Measurements from ENCODE around the gene NFATC3. TPM values are rescaled to one million over a fixed set of nuclear protein-coding genes. Genes with fewer than 3 reads are reported as not detected.
A peak's percentile ranks its signal among the peaks of the same experiment; 100 is the strongest.

The NFATC3 gene
- total RNA-seq, 1 donor from 2014 or later = 34.2 TPM

DNA sequence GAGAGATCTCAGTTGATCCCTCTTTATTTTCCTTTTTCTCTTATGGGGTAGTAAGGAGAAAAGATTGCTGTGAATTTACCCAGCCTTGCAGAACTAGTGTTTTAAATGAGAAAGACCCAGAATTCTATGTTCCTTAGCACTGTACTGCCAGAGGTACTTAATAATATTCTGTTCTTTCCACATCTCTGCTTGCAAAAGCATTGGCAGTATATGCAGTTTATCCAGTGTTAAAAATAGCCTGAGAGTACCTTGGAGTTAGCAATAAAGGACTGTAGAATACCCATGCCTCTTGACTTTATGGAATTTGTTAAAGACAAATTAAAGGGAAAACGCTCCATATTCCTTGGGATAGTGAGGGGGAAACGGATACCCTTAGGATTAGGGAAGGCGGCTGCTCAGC, 191.1 kb downstream of the NFATC3 start:
- H3K4me1 Mint-ChIP-seq = no peaks in the 10 kb centered on the region
- H3K79me2 ChIP-seq (ENCODE audit: low read depth) = no peaks in the 10 kb centered on the region
- no peak for TF ChIP-seq EZH2phosphoT487 (IDR thresholded peaks at IDR 0.05)
- TF ChIP-seq EZH2 (IDR thresholded peaks at IDR 0.05) = no peak
- TF ChIP-seq, protein P1, sequence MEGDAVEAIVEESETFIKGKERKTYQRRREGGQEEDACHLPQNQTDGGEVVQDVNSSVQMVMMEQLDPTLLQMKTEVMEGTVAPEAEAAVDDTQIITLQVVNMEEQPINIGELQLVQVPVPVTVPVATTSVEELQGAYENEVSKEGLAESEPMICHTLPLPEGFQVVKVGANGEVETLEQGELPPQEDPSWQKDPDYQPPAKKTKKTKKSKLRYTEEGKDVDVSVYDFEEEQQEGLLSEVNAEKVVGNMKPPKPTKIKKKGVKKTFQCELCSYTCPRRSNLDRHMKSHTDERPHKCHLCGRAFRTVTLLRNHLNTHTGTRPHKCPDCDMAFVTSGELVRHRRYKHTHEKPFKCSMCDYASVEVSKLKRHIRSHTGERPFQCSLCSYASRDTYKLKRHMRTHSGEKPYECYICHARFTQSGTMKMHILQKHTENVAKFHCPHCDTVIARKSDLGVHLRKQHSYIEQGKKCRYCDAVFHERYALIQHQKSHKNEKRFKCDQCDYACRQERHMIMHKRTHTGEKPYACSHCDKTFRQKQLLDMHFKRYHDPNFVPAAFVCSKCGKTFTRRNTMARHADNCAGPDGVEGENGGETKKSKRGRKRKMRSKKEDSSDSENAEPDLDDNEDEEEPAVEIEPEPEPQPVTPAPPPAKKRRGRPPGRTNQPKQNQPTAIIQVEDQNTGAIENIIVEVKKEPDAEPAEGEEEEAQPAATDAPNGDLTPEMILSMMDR (IDR thresholded peaks at IDR 0.05) = no peak
- H3K9ac ChIP-seq = no peak overlapping the region
- no peak overlapping the region for H3K4me3 ChIP-seq
- peaks cover 6% of the 10 kb centered on the region for H3K36me3 Mint-ChIP-seq
- peak overlapping the region; percentile 55 for H3K27ac ChIP-seq
- no peak for DNase-seq (ENCODE audit: low spot score)
- H3K9me3 Mint-ChIP-seq = no peaks in the 10 kb centered on the region
- no peak overlapping the region for H3K4me3 Mint-ChIP-seq
- H3K27me3 Mint-ChIP-seq (ENCODE audit: insufficient read depth, low read depth) = no peaks in the 10 kb centered on the region
- H4K20me1 ChIP-seq (ENCODE audit: low read depth) = no peaks in the 10 kb centered on the region
- no peaks in the 10 kb centered on the region for H3K4me1 ChIP-seq
- H3K27me3 ChIP-seq = no peaks in the 10 kb centered on the region
- no peaks in the 10 kb centered on the region for H3K36me3 ChIP-seq
- H3K4me2 ChIP-seq = no peak overlapping the region
- H3F3A ChIP-seq (ENCODE audit: low read depth) = peaks cover 8% of the 10 kb centered on the region
- no peak overlapping the region for H3K27ac Mint-ChIP-seq
- no peak overlapping the region for H2AFZ ChIP-seq (replicated peaks)
- H3K9me3 ChIP-seq (ENCODE audit: low read depth) = no peaks in the 10 kb centered on the region

Small RNAs within 50 kb of the gene (microRNA-seq; reads per million reads assigned to microRNA genes)
- not detected for gene MIR6773

Small RNAs within 50 kb of the gene (small RNA-seq; reads per million reads assigned to genes)
- gene RF00019 (not detected), gene RF00554 (not detected)

Other genes starting within 250 kb of the NFATC3 start
- 27.3 and 46.5 TPM in 2 replicates for gene THAP11, start 243.1 kb upstream of the NFATC3 start, total RNA-seq (ENCODE audit: low replicate concordance)
- 133 and 221 TPM in 2 replicates for gene NUTF2, start 238.4 kb upstream of the NFATC3 start, total RNA-seq (ENCODE audit: low replicate concordance)
- 36.2 and 60.4 TPM in 2 replicates for gene CENPT, start 237.7 kb upstream of the NFATC3 start, total RNA-seq (ENCODE audit: low replicate concordance)
- gene EDC4, start 212.3 kb upstream of the NFATC3 start, total RNA-seq (ENCODE audit: low replicate concordance) = 32.7 and 54.2 TPM in 2 replicates
- gene NRN1L, start 200.5 kb upstream of the NFATC3 start, total RNA-seq (ENCODE audit: low replicate concordance) = 0.54 and 2.0 TPM in 2 replicates
- 13.1 and 30.4 TPM in 2 replicates for gene PSKH1, start 192.1 kb upstream of the NFATC3 start, total RNA-seq (ENCODE audit: low replicate concordance)
- 0.40 and 0.45 TPM in 2 replicates for gene CTRL, start 153.5 kb upstream of the NFATC3 start, total RNA-seq (ENCODE audit: low replicate concordance)
- 1.2 and 4.4 TPM in 2 replicates for gene PSMB10, start 148.5 kb upstream of the NFATC3 start, total RNA-seq (ENCODE audit: low replicate concordance)
- 1.5 and 4.9 TPM in 2 replicates for gene LCAT, start 141.2 kb upstream of the NFATC3 start, total RNA-seq (ENCODE audit: low replicate concordance)
- gene SLC12A4, start 116.7 kb upstream of the NFATC3 start, total RNA-seq (ENCODE audit: low replicate concordance) = 8.8 and 21.1 TPM in 2 replicates
- 0.19 TPM in 1 of 2 replicates, not detected in the other for gene DPEP3, start 104.9 kb upstream of the NFATC3 start, total RNA-seq (ENCODE audit: low replicate concordance)
- gene DPEP2, start 85.9 kb upstream of the NFATC3 start, total RNA-seq (ENCODE audit: low replicate concordance) = not detected in 2 replicates
- not detected in 2 replicates for gene DPEP2NB, start 69.5 kb upstream of the NFATC3 start, total RNA-seq (ENCODE audit: low replicate concordance)
- 7.3 and 17.0 TPM in 2 replicates for gene DDX28, start 62.1 kb upstream of the NFATC3 start, total RNA-seq (ENCODE audit: low replicate concordance)
- 22.7 and 22.9 TPM in 2 replicates for gene DUS2, start 62.1 kb upstream of the NFATC3 start, total RNA-seq (ENCODE audit: low replicate concordance)
- gene ESRP2, start 150.8 kb downstream of the NFATC3 start, total RNA-seq (ENCODE audit: low replicate concordance) = 1.5 and 5.4 TPM in 2 replicates
- 3.8 and 11.7 TPM in 2 replicates for gene PLA2G15, start 160.0 kb downstream of the NFATC3 start, total RNA-seq (ENCODE audit: low replicate concordance)
- gene SLC7A6, start 179.2 kb downstream of the NFATC3 start, total RNA-seq (ENCODE audit: low replicate concordance) = 5.6 and 13.7 TPM in 2 replicates
- 18.7 and 18.8 TPM in 2 replicates for gene SLC7A6OS, start 225.6 kb downstream of the NFATC3 start, total RNA-seq (ENCODE audit: low replicate concordance)
- gene PRMT7, start 225.6 kb downstream of the NFATC3 start, total RNA-seq (ENCODE audit: low replicate concordance) = 70.2 and 79.7 TPM in 2 replicates

All from neural progenitor cell (in vitro differentiated cells).